GM20000 (cell line): ENCODE results near the gene PRODH2.

Source experiments
- DNase-seq: peaks from one replicate; pipeline ENCODE4 v3.0.0; 2012; ENCODE audit warnings: low spot score
- TF ChIP-seq, protein P1 (sequence below): IDR thresholded peaks from 2 replicates; pipeline ENCODE4 v1.5.1; 2012; ENCODE audit warnings: mild to moderate bottlenecking, control low read depth; ENCODE audit errors: extremely low read depth, missing control alignments

The PRODH2 gene

DNA sequence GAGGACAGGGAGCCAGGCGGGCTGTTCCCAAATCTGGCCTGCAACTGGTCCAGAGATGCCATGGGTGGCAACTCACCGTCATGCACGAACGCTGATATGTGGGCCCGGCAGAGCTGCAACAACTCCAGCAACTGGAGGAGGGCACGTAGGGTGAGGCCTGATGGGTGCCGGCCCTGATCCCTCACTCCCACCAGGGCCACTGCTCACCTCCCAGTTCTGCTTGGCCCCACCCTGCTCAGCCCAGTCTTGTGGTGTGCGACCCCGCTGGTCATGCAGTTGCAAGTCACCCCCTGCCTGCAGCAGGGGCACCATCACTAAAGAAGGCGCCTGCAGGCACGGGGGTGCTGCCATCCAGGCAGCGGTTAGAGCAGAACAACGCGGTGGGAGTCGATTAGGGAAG, 20.3 kb downstream of the PRODH2 start:
- no peak for DNase-seq
- TF ChIP-seq, protein P1, sequence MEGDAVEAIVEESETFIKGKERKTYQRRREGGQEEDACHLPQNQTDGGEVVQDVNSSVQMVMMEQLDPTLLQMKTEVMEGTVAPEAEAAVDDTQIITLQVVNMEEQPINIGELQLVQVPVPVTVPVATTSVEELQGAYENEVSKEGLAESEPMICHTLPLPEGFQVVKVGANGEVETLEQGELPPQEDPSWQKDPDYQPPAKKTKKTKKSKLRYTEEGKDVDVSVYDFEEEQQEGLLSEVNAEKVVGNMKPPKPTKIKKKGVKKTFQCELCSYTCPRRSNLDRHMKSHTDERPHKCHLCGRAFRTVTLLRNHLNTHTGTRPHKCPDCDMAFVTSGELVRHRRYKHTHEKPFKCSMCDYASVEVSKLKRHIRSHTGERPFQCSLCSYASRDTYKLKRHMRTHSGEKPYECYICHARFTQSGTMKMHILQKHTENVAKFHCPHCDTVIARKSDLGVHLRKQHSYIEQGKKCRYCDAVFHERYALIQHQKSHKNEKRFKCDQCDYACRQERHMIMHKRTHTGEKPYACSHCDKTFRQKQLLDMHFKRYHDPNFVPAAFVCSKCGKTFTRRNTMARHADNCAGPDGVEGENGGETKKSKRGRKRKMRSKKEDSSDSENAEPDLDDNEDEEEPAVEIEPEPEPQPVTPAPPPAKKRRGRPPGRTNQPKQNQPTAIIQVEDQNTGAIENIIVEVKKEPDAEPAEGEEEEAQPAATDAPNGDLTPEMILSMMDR = no peak

DNA sequence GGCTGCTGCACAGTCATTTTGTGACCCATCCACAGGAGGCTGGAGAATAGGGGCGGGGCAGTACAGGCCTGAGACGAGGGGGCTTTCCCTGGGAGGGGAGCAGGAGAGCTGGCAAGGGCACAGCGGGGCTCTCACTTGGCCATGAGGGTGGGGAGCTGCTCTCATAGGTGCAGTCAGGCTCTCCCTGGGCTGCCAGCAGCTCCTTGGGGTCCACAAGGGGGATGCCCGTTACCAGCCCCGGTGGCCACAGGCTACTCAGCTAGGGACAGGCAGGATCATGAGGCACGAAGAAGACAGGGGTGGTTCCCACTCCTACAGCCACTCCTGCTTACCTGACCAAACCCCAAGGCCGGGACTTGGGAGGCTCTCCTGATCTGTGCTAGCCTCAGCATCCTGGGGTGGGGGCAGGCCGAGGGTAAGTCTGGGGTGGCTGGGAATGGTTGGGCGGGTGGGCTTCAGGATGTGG, 20.8 kb downstream of the PRODH2 start:
- TF ChIP-seq, protein P1 = no peak

DNA sequence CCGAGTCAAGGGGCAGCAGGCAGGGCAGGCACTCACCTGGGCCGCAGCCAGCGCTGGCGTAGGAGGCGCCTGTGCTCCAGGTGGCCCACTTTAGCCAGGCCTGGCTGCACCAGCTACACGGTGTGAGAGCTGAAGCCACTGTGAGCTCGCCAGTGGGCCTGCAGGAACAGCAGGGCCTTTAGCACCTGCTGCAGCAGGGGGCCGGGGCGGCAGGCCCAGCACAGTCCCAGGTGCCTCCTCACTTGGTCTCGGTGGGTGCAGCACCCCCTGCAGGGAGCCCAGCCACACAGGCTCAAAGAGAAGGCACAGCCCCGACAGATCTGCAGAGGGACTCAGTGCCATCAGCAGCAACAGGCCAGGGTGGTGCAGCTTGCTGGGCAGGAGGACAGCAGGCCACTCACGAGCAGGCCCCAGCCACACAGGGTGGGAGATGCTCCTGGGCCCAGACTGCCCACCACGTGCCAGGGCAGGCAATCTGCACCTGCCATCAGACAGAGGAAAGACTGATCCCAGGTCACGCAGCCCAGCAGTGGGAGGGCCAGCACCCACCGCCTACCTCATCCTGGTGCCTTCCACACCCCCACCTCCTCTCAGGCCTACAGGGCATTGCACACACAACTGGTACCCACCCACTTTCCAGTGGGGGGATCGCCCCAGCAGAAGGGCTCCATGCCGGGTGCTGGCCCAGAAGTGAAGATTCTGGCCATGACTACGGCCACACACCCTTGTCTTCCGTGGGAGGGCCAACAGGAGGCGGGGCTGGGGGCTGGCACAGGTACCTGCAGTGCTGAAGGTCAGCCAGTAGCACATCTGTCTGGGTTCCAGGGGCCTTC, 21.4 kb downstream of the PRODH2 start:
- TF ChIP-seq, protein P1 = no peak
- no peak for DNase-seq

More for the DNA sequence above, 20.8 kb downstream of the PRODH2 start:
- DNase-seq = no peak

DNA sequence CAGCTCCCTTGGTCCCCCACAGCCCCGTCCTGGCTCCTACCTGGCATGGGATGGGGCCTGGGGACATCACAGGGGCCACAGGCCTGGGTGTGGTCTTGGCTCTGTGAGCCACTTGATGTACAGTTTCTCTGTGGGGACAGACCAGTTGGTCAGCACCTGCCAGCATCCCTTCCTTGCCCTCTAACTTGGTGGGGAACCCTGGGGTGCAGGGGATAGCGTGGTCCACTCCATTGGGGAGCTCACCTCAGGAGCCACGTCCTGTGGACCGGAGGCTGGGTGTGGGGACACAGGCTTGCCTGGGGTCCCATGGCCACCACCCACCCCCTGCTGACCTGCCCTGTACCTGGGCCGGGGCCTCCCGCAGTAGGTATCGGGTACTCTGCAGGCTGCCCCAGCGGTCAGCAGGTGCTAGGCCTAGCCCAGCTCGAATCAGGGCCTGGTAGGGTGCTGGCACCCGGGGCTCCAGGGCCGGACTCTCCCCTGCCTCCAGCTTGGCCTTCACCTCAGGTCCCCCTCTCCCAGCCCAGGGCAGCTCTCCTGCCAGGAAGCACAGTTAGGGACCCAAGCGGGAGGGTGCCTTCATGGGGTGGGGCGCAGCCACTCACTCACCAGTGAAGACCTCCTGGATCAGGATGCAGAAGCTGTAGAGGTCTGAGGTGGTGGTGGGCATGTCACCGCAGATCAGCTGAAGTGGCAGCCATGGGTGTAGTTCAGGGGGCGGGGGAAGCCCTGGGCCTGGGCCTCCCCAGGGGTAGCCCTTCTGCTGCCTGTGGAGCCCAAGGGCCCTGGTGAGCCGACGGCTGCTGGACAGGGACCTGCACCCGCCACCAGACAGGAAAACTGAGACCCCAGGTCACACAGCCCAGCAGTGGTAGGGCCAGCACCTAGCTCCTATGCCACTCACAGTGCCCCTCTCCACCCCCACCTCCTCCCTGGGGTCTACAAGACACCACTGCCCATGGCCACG, 22.4 kb downstream of the PRODH2 start:
- TF ChIP-seq, protein P1 = no peak
- no peak for DNase-seq

DNA sequence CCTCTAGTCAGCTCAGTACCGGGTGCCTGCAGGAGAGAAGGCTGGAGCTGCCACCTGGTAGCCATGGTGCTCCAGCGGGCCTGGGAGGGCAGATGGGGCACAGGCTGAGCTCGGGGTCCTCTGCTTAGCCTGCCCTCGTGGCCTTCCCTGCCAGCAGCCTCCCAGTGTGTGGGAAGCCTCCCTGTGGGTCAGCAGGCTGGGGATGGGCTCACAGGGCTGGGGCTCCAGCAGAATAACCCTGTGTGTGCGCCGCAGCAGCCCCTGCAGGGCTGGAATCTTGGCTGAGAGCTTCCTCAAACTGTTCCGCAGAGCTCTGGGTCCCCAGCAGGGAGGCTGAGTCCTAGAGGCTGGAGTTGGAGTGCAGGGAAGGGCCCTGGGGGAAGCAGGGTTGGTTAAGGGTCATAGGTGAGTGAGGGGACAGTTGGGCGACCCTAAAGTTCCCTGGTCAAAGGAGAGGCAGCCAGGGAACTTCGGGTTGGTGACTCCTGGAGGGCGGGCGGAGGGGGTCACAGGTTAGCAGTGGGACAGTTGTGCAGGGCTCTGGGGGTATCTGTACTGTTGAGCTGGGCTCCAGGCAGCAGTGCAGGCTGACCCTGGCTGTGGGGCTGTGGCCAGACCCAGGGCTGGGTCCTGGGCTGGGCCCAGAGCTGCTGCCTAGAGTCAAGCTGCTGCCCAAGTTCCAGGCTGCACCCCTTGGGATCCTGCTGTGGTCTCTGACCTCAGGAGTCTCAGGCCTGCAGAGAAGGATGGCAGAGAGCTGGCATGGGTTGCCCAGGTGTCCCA, 23.3 kb downstream of the PRODH2 start:
- TF ChIP-seq, protein P1 = no peak
- DNase-seq = no peak

DNA sequence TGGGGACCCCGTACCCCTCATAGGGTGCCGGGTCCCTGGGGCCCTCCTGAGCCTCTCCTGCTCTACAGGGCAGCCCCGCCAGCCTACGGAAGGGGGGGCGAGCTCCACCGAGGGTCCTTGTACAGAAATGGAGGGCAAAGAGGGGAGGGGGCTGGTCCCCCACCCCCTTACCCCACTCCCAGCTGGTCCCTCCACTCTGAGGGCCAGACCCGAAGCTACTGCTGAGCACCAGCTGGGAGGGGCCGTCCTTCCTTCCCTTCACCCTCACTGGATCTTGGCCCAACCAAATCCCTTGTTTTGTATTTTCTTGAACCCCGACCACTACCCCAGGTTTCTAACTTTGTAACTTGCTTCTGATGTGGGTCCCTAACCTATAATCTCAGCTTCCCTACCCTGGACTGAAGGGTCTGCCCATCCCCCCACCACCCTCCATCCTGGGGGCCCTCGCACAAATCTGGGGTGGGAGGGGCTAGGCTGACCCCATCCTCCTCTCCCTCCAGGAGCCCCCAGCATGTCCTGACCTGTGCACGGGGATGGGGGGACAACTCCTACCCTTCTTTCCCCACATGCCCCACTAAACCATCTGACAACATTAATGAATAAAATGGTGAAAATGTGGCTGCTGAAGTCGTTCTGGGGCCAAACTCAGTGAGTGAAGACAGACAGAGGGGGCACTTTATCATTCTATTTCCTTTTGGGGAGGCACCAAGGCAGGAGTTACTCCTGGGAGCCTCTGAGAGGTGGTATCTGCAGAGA, 24.3 kb downstream of the PRODH2 start:
- TF ChIP-seq, protein P1 = no peak
- DNase-seq = no peak
